ENCODE measurements around the gene YARS2. TPM values are rescaled to one million over a fixed set of nuclear protein-coding genes. Genes with fewer than 3 reads are reported as not detected.
"Not testable (repeated sequence)": the region's sequence is repeated elsewhere in the genome, so short reads cannot be mapped to it uniquely, and the experiment has no call there.

The YARS2 gene
- total and polyA plus RNA-seq, 7 donors: 11.0 to 20.3 (median 16.8) TPM

GRCh38 chr12:32702946-32703345 is 52.8 kb downstream of the YARS2 start:
- DNase-seq (no peak), ATAC-seq (no peak)
- Histone ChIP-seq H3K4me3 (no peak overlapping the region), H3K4me1 (no peaks in the 10 kb centered on the region), H3K9me3 (no peaks in the 10 kb centered on the region), H3K27ac (no peak overlapping the region), H3K27me3 (ENCODE audit: insufficient read depth in 3 of 3, low read length in 2 of 3) (no peaks in the 10 kb centered on the region), H3K36me3 (ENCODE audit: insufficient read depth in 1 of 2, low read depth in 1 of 2) (peaks cover 0 to 38% of the 10 kb centered on the region in 2 donors)
- intact Hi-C loops (cut with DNase I): no loop called here
- no peak for TF ChIP-seq CTCF (IDR thresholded peaks at IDR 0.05)
- WGBS, 3 donors: 93% methylated on average over 1 of the region's 1 CpG

GRCh38 chr12:32702473-32702872 is 53.2 kb downstream of the YARS2 start:
- ATAC-seq (no peak), DNase-seq (no peak)
- Histone ChIP-seq H3K9me3 (no peaks in the 10 kb centered on the region), H3K36me3 (ENCODE audit: insufficient read depth in 1 of 2, low read depth in 1 of 2) (peaks cover 0 to 33% of the 10 kb centered on the region in 2 donors), H3K27me3 (ENCODE audit: insufficient read depth in 3 of 3, low read length in 2 of 3) (no peaks in the 10 kb centered on the region), H3K27ac (no peak overlapping the region), H3K4me1 (no peaks in the 10 kb centered on the region), H3K4me3 (no peak overlapping the region)
- intact Hi-C loops (cut with DNase I): no loop called here
- no peak for TF ChIP-seq CTCF (IDR thresholded peaks at IDR 0.05)

GRCh38 chr12:32699437-32699836 is 56.3 kb downstream of the YARS2 start:
- H3K4me1 ChIP-seq; H3K27me3 ChIP-seq (ENCODE audit: insufficient read depth in 3 of 3, low read length in 2 of 3); H3K9me3 ChIP-seq; ATAC-seq; intact Hi-C loops (cut with DNase I); H3K27ac ChIP-seq; H3K4me3 ChIP-seq; DNase-seq: not testable (repeated sequence)
- peaks cover 0 to 16% of the 10 kb centered on the region in 2 donors for H3K36me3 ChIP-seq (ENCODE audit: insufficient read depth in 1 of 2, low read depth in 1 of 2)
- 95 to 99% (median 97%) methylated on average over 8 of the region's 8 CpGs for WGBS, 3 donors

- intact Hi-C loops (cut with DNase I): no loop called here
- DNase-seq: no peak
Measured at GRCh38 chr12:32698285-32698684, 57.4 kb downstream of the YARS2 start.

GRCh38 chr12:32697445-32697844 is 58.3 kb downstream of the YARS2 start:
- Histone ChIP-seq H3K27ac (no peak overlapping the region), H3K27me3 (ENCODE audit: insufficient read depth in 3 of 3, low read length in 2 of 3) (no peaks in the 10 kb centered on the region), H3K4me3 (no peak overlapping the region), H3K9me3 (no peaks in the 10 kb centered on the region), H3K4me1 (peaks cover 13% of the 10 kb centered on the region), H3K36me3 (ENCODE audit: insufficient read depth in 1 of 2, low read depth in 1 of 2) (peaks cover 0 to 13% of the 10 kb centered on the region in 2 donors)
- DNase-seq (no peak), ATAC-seq (no peak)
- TF ChIP-seq CTCF (IDR thresholded peaks at IDR 0.05): no peak
- intact Hi-C loops (cut with DNase I): no loop called here
- WGBS, 3 donors: 50 to 97% (median 90%) methylated on average over 1 of the region's 1 CpG

More at GRCh38 chr12:32698285-32698684, 57.4 kb downstream of the YARS2 start:
- H3K27me3 ChIP-seq (ENCODE audit: insufficient read depth in 3 of 3, low read length in 2 of 3): no peaks in the 10 kb centered on the region
- no peaks in the 10 kb centered on the region for H3K9me3 ChIP-seq
- H3K36me3 ChIP-seq (ENCODE audit: insufficient read depth in 1 of 2, low read depth in 1 of 2): peaks cover 0 to 16% of the 10 kb centered on the region in 2 donors
- H3K4me3 ChIP-seq: no peak overlapping the region
- WGBS, 3 donors: 44 to 74% (median 70%) methylated on average over 2 of the region's 2 CpGs
- no peak for TF ChIP-seq CTCF (IDR thresholded peaks at IDR 0.05)
- peaks cover 7% of the 10 kb centered on the region for H3K4me1 ChIP-seq
- H3K27ac ChIP-seq: no peak overlapping the region
- ATAC-seq: no peak

Other genes with a start within 250 kb of the YARS2 start
- gene DNM1L, start 76.6 kb downstream of the YARS2 start, total RNA-seq: 10 to 100 TPM; 32.3 to 62.9 (median 44.3) TPM
- 10 to 100 TPM; 29.3 to 62.6 (median 40.1) TPM for gene DNM1L, start 76.6 kb downstream of the YARS2 start, polyA plus RNA-seq
- gene PKP2, start 140.9 kb upstream of the YARS2 start, total RNA-seq: 1 to 10 TPM; 2.8 to 7.8 (median 5.6) TPM
- 1 to 10 TPM; 2.5 to 4.0 (median 3.8) TPM for gene PKP2, start 140.9 kb upstream of the YARS2 start, polyA plus RNA-seq